Stomach (tissue), 9 donors: ENCODE measurements around the gene VAPB. TPM values are rescaled to one million over a fixed set of nuclear protein-coding genes. Genes with fewer than 3 reads are reported as not detected.
"Not testable (repeated sequence)": the region's sequence is repeated elsewhere in the genome, so short reads cannot be mapped to it uniquely, and the experiment has no call there.

Experiments
- DNase-seq, 2 donors: peaks; one replicate each; pipeline versions ENCODE4 v3.0.0 to v3.0.0-alpha.2; 2013 to 2019
- H3K27ac ChIP-seq, 5 donors: fragments of 200-600 bp in 4 of 5; sonication (generic) in 4 of 5; one replicate each; pipeline ENCODE4 v1.5.1; 2013 to 2019; ENCODE audit warnings: mild to moderate bottlenecking in 1 of 5, moderate library complexity in 1 of 5
- H3K27me3 ChIP-seq, 3 donors: fragments of 200-600 bp; sonication (generic); one replicate each; pipeline ENCODE4 v1.5.1; 2017 to 2019; ENCODE audit warnings: mixed run types in 1 of 3
- H3K36me3 ChIP-seq, 4 donors: fragments of 200-600 bp; sonication (generic); 1 replicate in 3 of 4; 2 replicates in 1 of 4; pipeline ENCODE4 v1.5.1; 2016 to 2019
- H3K4me1 ChIP-seq, 4 donors: fragments of 200-600 bp; sonication (generic); one replicate each; pipeline ENCODE4 v1.5.1; 2016 to 2019
- H3K4me3 ChIP-seq, 4 donors: fragments of 200-600 bp; sonication (generic) in 3 of 4; one replicate each; pipeline ENCODE4 v1.5.1; 2016 to 2019; ENCODE audit warnings: mild to moderate bottlenecking in 1 of 4
- H3K9me3 ChIP-seq, 4 donors: fragments of 200-600 bp; sonication (generic); one replicate each; pipeline ENCODE4 v1.5.1; 2016 to 2019
- EP300 ChIP-seq: sonication (generic); formaldehyde crosslinking; IDR thresholded peaks from one replicate; pipeline ENCODE4 v1.6.1; 2017; ENCODE audit warnings: antibody characterized with exemption
- POLR2A ChIP-seq, 4 donors: fragments of 450-650 bp; IDR thresholded peaks; one replicate each; pipeline ENCODE4 v1.6.1; 2016; ENCODE audit warnings: antibody characterized with exemption in 4 of 4, control low read depth in 2 of 4, mild to moderate bottlenecking in 1 of 4, moderate library complexity in 1 of 4
- POLR2AphosphoS5 ChIP-seq, 3 donors: sonication (generic); formaldehyde crosslinking; IDR thresholded peaks; one replicate each; pipeline ENCODE4 v1.6.1; 2016; ENCODE audit warnings: antibody characterized with exemption in 3 of 3
- WGBS, 5 donors: extraction: QIAGEN DNeasy Blood & Tissue Kit in 3 of 5; methylation state at CpG; one replicate each; pipeline versions ENCODE4 v1.1.5 to v1.1.7; 2013 to 2018; 5-methylcytosine and 5-hydroxymethylcytosine counted together
- intact Hi-C: fragments of 100-400 bp; cut with DNase I; formaldehyde crosslinking; loops from one replicate; pipeline ENCODE4 v1.15.1; 2023; ENCODE audit warnings: low total_unique reads
- polyA plus RNA-seq, 3 donors: library from polyadenylated mRNA; stranded (reverse); fragments of 200-250 nt; gene quantifications; one replicate each; pipeline ENCODE4 v1.2.3, GENCODE V29; 2013
- total RNA-seq, 5 donors: library from RNA; depleted of rRNA; stranded (reverse); fragments of >200 nt; gene quantifications; one replicate each; pipeline versions ENCODE4 v1.1.0 to v1.2.3, GENCODE V29; 2014 to 2016
- TF ChIP-seq, protein P1 (sequence below), 7 experiments: fragments of 450-650 bp in 4 of 7; fragments of 200-600 bp in 3 of 7; sonication (generic) in 3 of 7; IDR thresholded peaks; one replicate each; pipeline ENCODE4 v1.5.1; 2016 to 2019; ENCODE audit warnings: antibody characterized with exemption in 7 of 7, control low read depth in 2 of 7, mild to moderate bottlenecking in 1 of 7
- donor health status: healthy with polysubstance abuse.
- donor health status: Bipolar disorder and iron deficiency.
- donor health status: healthy.

VAPB gene
- total and polyA plus RNA-seq, 8 donors, result 7.6 to 40.6 (median 18.2) TPM

GRCh38 chr20:58406422-58407001, 17.5 kb downstream of the VAPB start:
- TF ChIP-seq, protein P1, sequence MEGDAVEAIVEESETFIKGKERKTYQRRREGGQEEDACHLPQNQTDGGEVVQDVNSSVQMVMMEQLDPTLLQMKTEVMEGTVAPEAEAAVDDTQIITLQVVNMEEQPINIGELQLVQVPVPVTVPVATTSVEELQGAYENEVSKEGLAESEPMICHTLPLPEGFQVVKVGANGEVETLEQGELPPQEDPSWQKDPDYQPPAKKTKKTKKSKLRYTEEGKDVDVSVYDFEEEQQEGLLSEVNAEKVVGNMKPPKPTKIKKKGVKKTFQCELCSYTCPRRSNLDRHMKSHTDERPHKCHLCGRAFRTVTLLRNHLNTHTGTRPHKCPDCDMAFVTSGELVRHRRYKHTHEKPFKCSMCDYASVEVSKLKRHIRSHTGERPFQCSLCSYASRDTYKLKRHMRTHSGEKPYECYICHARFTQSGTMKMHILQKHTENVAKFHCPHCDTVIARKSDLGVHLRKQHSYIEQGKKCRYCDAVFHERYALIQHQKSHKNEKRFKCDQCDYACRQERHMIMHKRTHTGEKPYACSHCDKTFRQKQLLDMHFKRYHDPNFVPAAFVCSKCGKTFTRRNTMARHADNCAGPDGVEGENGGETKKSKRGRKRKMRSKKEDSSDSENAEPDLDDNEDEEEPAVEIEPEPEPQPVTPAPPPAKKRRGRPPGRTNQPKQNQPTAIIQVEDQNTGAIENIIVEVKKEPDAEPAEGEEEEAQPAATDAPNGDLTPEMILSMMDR (IDR thresholded peaks at IDR 0.05), result no peak
- TF ChIP-seq POLR2AphosphoS5 (IDR thresholded peaks at IDR 0.05) (no peak), EP300 (no peak), POLR2A (IDR thresholded peaks at IDR 0.05) (no peak)
- intact Hi-C loops, result no loop called here
- H3K27ac ChIP-seq, result no peak overlapping the region
- H3K36me3 ChIP-seq, result no peaks in the 10 kb centered on the region
- 42 to 56% (median 51%) methylated on average over 4 of the region's 4 CpGs for WGBS, 5 donors
- H3K4me3 ChIP-seq, result no peak overlapping the region
- peaks cover 9 to 84% (median 33%) of the 10 kb centered on the region in 4 donors for H3K4me1 ChIP-seq
- H3K9me3 ChIP-seq, result no peaks in the 10 kb centered on the region
- no peaks in the 10 kb centered on the region for H3K27me3 ChIP-seq
- DNase-seq, result no peak

- intact Hi-C loops, result no loop called here
- no peak for TF ChIP-seq POLR2AphosphoS5 (IDR thresholded peaks at IDR 0.05)
- no peak for TF ChIP-seq POLR2A (IDR thresholded peaks at IDR 0.05)
- TF ChIP-seq EP300, result no peak
- TF ChIP-seq, protein P1 (IDR thresholded peaks at IDR 0.05), result no peak
- Histone ChIP-seq H3K4me1 (peaks cover 8 to 76% (median 33%) of the 10 kb centered on the region in 4 donors), H3K36me3 (no peaks in the 10 kb centered on the region), H3K27ac (peak overlapping the region in 1 of 5 donors; percentile 38), H3K9me3 (no peaks in the 10 kb centered on the region), H3K27me3 (no peaks in the 10 kb centered on the region), H3K4me3 (no peak overlapping the region)
- no peak for DNase-seq
- 42 to 69% (median 59%) methylated on average over 4 of the region's 4 CpGs for WGBS, 5 donors
These were observed 18.3 kb downstream of the VAPB start for GRCh38 chr20:58407201-58407873.

- peak in 1 of 2 donors; percentile 31 for DNase-seq
- 52 to 67% (median 59%) methylated on average over 2 of the region's 2 CpGs for WGBS, 5 donors
- peak overlapping the region in 2 of 5 donors; percentile 25 to 38 for H3K27ac ChIP-seq
- intact Hi-C loops, result no loop called here
- no peaks in the 10 kb centered on the region for H3K9me3 ChIP-seq
- TF ChIP-seq, protein P1 (IDR thresholded peaks at IDR 0.05), result no peak
- no peak for TF ChIP-seq POLR2A (IDR thresholded peaks at IDR 0.05)
- no peak for TF ChIP-seq POLR2AphosphoS5 (IDR thresholded peaks at IDR 0.05)
- TF ChIP-seq EP300, result no peak
- H3K4me1 ChIP-seq, result peaks cover 8 to 72% (median 31%) of the 10 kb centered on the region in 4 donors
- no peaks in the 10 kb centered on the region for H3K36me3 ChIP-seq
- H3K4me3 ChIP-seq, result no peak overlapping the region
- H3K27me3 ChIP-seq, result no peaks in the 10 kb centered on the region
These were observed 19.0 kb downstream of the VAPB start for GRCh38 chr20:58407966-58408557.

DNA sequence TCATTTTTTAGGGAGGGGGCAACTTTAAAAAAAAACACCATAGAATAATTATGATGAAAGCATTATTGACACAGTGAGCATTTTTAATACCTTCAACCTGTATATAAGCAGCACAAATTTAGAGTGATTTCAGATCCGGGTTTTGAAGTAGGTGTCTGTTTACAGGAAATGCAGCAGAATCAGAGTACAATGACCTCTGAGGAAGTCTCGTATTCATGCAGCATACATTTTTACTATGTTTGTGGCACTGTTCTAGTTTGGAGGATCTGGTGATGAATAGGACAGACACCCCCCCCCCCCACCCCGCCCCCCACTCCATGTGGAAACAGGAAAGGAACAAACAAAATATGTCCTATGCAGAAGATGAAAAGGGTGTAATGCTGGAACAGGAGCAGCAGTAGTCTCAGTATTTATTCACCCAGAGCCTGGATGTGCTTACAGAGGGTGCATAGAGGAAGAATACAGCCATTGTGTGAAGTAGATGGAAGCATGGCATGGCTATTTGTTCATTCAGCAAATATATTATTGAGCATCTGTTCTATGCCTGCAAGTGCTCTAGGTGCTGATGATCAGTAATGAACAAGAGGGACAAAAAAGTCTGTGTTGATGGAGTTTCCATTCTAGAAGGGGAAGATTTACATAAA, 19.7 kb downstream of the VAPB start:
- 32 to 51% (median 33%) methylated on average over 3 of the region's 3 CpGs for WGBS, 5 donors
- H3K36me3 ChIP-seq, result no peaks in the 10 kb centered on the region
- TF ChIP-seq POLR2AphosphoS5 (IDR thresholded peaks at IDR 0.05) (no peak), EP300 (no peak), POLR2A (IDR thresholded peaks at IDR 0.05) (no peak)
- no peaks in the 10 kb centered on the region for H3K27me3 ChIP-seq
- intact Hi-C loops, result no loop called here
- H3K4me3 ChIP-seq, result no peak overlapping the region
- DNase-seq, result peak in 1 of 2 donors; percentile 28
- no peaks in the 10 kb centered on the region for H3K9me3 ChIP-seq
- peak overlapping the region in 2 of 5 donors; percentile 25 to 38 for H3K27ac ChIP-seq
- peaks cover 8 to 67% (median 28%) of the 10 kb centered on the region in 4 donors for H3K4me1 ChIP-seq

GRCh38 chr20:58414216-58414615, 25.2 kb downstream of the VAPB start:
- Histone ChIP-seq H3K36me3 (peaks cover 8 to 18% (median 11%) of the 10 kb centered on the region in 4 donors), H3K4me1 (peaks cover 0 to 39% (median 18%) of the 10 kb centered on the region in 4 donors)
- H3K4me3 ChIP-seq, DNase-seq, H3K27me3 ChIP-seq, H3K27ac ChIP-seq, intact Hi-C loops, H3K9me3 ChIP-seq: not testable (repeated sequence)
- WGBS, 5 donors, result 98 to 99% methylated on average over 8 to 24 of the region's 35 CpGs; no CpG with 5 or more reads in 3 of the 5 donors

DNA sequence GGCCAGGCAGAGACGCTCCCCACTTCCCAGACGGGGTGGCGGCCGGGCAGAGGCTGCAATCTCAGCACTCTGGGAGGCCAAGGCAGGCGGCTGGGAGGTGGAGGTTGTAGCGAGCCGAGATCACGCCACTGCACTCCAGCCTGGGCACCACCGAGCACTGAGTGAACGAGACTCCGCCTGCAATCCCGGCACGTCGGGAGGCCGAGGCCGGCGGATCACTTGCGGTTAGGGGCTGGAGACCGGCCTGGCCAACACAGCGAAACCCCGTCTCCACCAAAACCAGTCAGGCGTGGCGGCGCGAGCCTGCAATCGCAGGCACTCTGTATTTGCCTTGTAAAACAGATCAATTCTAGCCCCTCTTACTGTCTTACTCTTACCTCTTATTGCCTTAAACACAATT, 25.8 kb downstream of the VAPB start:
- DNase-seq, H3K27me3 ChIP-seq, intact Hi-C loops, H3K27ac ChIP-seq, H3K4me3 ChIP-seq, H3K9me3 ChIP-seq: not testable (repeated sequence)
- 99 to 100% (median 99%) methylated on average over 9 to 24 of the region's 26 CpGs for WGBS, 5 donors
- Histone ChIP-seq H3K4me1 (peaks cover 0 to 33% (median 15%) of the 10 kb centered on the region in 4 donors), H3K36me3 (peaks cover 9 to 24% (median 17%) of the 10 kb centered on the region in 4 donors)
